ENCODE data around the gene SUCO. TPM values are rescaled to one million over a fixed set of nuclear protein-coding genes. Genes with fewer than 3 reads are reported as not detected.

SUCO gene
- total and polyA plus RNA-seq, 2 of the 13 experiments (the other 11 are each of a cell fraction or from before 2014, with no cell fraction given) = 12.6 to 25.5 TPM

- no peaks in the 10 kb centered on the region for H3K36me3 ChIP-seq (replicated peaks in 1 of 2; ENCODE audit: control insufficient read depth in 1 of 2, insufficient read depth in 2 of 2, low read length in 2 of 2)
- no peak overlapping the region for H3K27ac ChIP-seq (ENCODE audit: extremely low read length, insufficient read depth, low read length)
- BruUV-seq (replicated peaks) = no TSS peak
- ChIA-PET CTCF (ENCODE audit: low intra/inter-chr PET ratio, low total read pairs) (no interaction called here), POLR2A (interaction anchor here (0.9 kb wide), 1 partner anchor 15 kb away, joined by 3 read pairs; no protein-coding TSS in a partner anchor)
- H4K20me1 ChIP-seq (ENCODE audit: insufficient read depth, low read length) = no peaks in the 10 kb centered on the region
- in situ Hi-C loops (cut with HindIII; ENCODE audit: extremely low pct_ligation_motif_present, low pct_unique_long_range_greater_than_20kb) (no loop called here), intact Hi-C loops (cut with micrococcal nuclease; ENCODE audit: unreplicated experiment) (no loop called here)
- no peaks in the 10 kb centered on the region for H3K79me2 ChIP-seq (ENCODE audit: insufficient read depth, low read length)
- H3K9ac ChIP-seq (ENCODE audit: insufficient read depth, low read depth, low read length) = no peak overlapping the region
- TF ChIP-seq PHF8 (CRISPR knock-in tag; IDR thresholded peaks at IDR 0.05) = no peak
- TF ChIP-seq GLI4 (CRISPR knock-in tag; IDR thresholded peaks at IDR 0.05; ENCODE audit: borderline replicate concordance) = no peak
- TF ChIP-seq ATAD3A (CRISPR knock-in tag; IDR thresholded peaks at IDR 0.05) = no peak
- TF ChIP-seq ZNF160 (CRISPR knock-in tag; IDR thresholded peaks at IDR 0.05) = no peak
- no peak for TF ChIP-seq PHF21A (CRISPR knock-in tag; IDR thresholded peaks at IDR 0.05)
- WGBS (ENCODE audit: low lambda C conversion rate) = 71% methylated on average over 4 of the region's 4 CpGs
- peaks cover 8% of the 10 kb centered on the region for H3K9me3 ChIP-seq (ENCODE audit: low read length)
- H2AFZ ChIP-seq (ENCODE audit: low read length) = no peak overlapping the region
- H3K4me3 ChIP-seq (replicated peaks in 1 of 3; ENCODE audit: insufficient read depth in 1 of 3, low read depth in 2 of 3, low read length in 3 of 3) = no peak overlapping the region
- no peaks in the 10 kb centered on the region for H3K27me3 ChIP-seq (ENCODE audit: control insufficient read depth in 1 of 2, insufficient read depth in 2 of 2, low read length in 2 of 2)
- H3K4me2 ChIP-seq (ENCODE audit: low read depth, low read length) = no peak overlapping the region
- no peaks in the 10 kb centered on the region for H3K4me1 ChIP-seq (ENCODE audit: insufficient read depth, low read length)
- FAIRE-seq (no peak), ATAC-seq (no peak), DNase-seq (ENCODE audit: low spot score) (no peak)
Measured at GRCh38 chr1:172517545-172517944, 15.4 kb upstream of the SUCO start.

GRCh38 chr1:172529304-172529703, 3.6 kb upstream of the SUCO start:
- H4K20me1 ChIP-seq (ENCODE audit: insufficient read depth, low read length) = no peaks in the 10 kb centered on the region
- no TSS peak for BruUV-seq (replicated peaks)
- ATAC-seq = no peak
- H3K4me3 ChIP-seq (replicated peaks in 1 of 3; ENCODE audit: insufficient read depth in 1 of 3, low read depth in 2 of 3, low read length in 3 of 3) = no peak overlapping the region
- H3K79me2 ChIP-seq (ENCODE audit: insufficient read depth, low read length) = peaks cover 12% of the 10 kb centered on the region
- H3K4me1 ChIP-seq (ENCODE audit: insufficient read depth, low read length) = peaks cover 29% of the 10 kb centered on the region
- no peak overlapping the region for H3K4me2 ChIP-seq (ENCODE audit: low read depth, low read length)
- H3K27me3 ChIP-seq (ENCODE audit: control insufficient read depth in 1 of 2, insufficient read depth in 2 of 2, low read length in 2 of 2) = no peaks in the 10 kb centered on the region; a peak in 1 of 5 replicates
- in situ Hi-C loops (cut with HindIII; ENCODE audit: extremely low pct_ligation_motif_present, low pct_unique_long_range_greater_than_20kb) = no loop called here
- intact Hi-C loops (cut with micrococcal nuclease; ENCODE audit: unreplicated experiment) = no loop called here
- CTCF ChIA-PET (ENCODE audit: low intra/inter-chr PET ratio, low total read pairs) = no interaction called here
- FAIRE-seq = no peak
- H3K9me3 ChIP-seq (ENCODE audit: low read length) = no peaks in the 10 kb centered on the region
- no peaks in the 10 kb centered on the region for H3K36me3 ChIP-seq (replicated peaks in 1 of 2; ENCODE audit: control insufficient read depth in 1 of 2, insufficient read depth in 2 of 2, low read length in 2 of 2)
- 7% methylated on average over 4 of the region's 4 CpGs for WGBS (ENCODE audit: low lambda C conversion rate)
- H2AFZ ChIP-seq (ENCODE audit: low read length) = no peak overlapping the region
- no peak overlapping the region for H3K27ac ChIP-seq (ENCODE audit: extremely low read length, insufficient read depth, low read length)
- no peak overlapping the region for H3K9ac ChIP-seq (ENCODE audit: insufficient read depth, low read depth, low read length)
- POLR2A ChIA-PET = no interaction called here
- DNase-seq (ENCODE audit: low spot score) = peak; percentile 24
- TF ChIP-seq ZNF326 (CRISPR knock-in tag; IDR thresholded peaks at IDR 0.05; ENCODE audit: borderline replicate concordance) = no peak
- no peak for TF ChIP-seq FOXJ3 (CRISPR knock-in tag; IDR thresholded peaks at IDR 0.05; ENCODE audit: borderline replicate concordance)
- TF ChIP-seq DR1 (CRISPR knock-in tag; IDR thresholded peaks at IDR 0.05) = no peak
- no peak for TF ChIP-seq GMEB2 (CRISPR knock-in tag; IDR thresholded peaks at IDR 0.05; ENCODE audit: low read depth)
- TF ChIP-seq SIN3B (IDR thresholded peaks at IDR 0.05; ENCODE audit: low read length) = no peak
- no peak for TF ChIP-seq RBM22 (optimal IDR thresholded peaks at IDR 0.05; ENCODE audit: low read length)
- TF ChIP-seq HES4 (CRISPR knock-in tag; IDR thresholded peaks at IDR 0.05; ENCODE audit: borderline replicate concordance) = no peak
- no peak for TF ChIP-seq HNRNPL (IDR thresholded peaks at IDR 0.05; ENCODE audit: low read depth, low read length)
- TF ChIP-seq ZNF232 (CRISPR knock-in tag; IDR thresholded peaks at IDR 0.05; ENCODE audit: borderline replicate concordance) = no peak
- no peak for TF ChIP-seq POLR2G (IDR thresholded peaks at IDR 0.05; ENCODE audit: low read depth, low read length)
- no peak for TF ChIP-seq NR0B2 (CRISPR knock-in tag; IDR thresholded peaks at IDR 0.05)
- TF ChIP-seq TSC22D2 (CRISPR knock-in tag; IDR thresholded peaks at IDR 0.05; ENCODE audit: borderline replicate concordance) = no peak
- TF ChIP-seq TCF7 (IDR thresholded peaks at IDR 0.05; ENCODE audit: low read depth) = peak; percentile 76
- no peak for TF ChIP-seq ZNF101 (CRISPR knock-in tag; IDR thresholded peaks at IDR 0.05; ENCODE audit: borderline replicate concordance, low read depth)
- no peak for TF ChIP-seq CHD2 (IDR thresholded peaks at IDR 0.05; ENCODE audit: low read depth, low read length)

Data from HepG2 (cell line).